Keratinocyte (primary cell): ENCODE data around the gene MAPT.

Experiments
- CTCF ChIP-seq, 3 experiments: IDR thresholded peaks in 1 of 3; conservative IDR thresholded peaks in 1 of 3; optimal IDR thresholded peaks in 1 of 3; 2 replicates in 2 of 3; 3 replicates in 1 of 3; pipeline versions ENCODE3 to v1.5.1; 2011; ENCODE audit warnings: low read length in 3 of 3, mild to moderate bottlenecking in 3 of 3, moderate library complexity in 2 of 3, control low read depth in 1 of 3, inconsistent platforms in 1 of 3; ENCODE audit not compliant: insufficient read depth in 2 of 3; ENCODE audit errors: extremely low read depth in 1 of 3
- EZH2 ChIP-seq: IDR thresholded peaks from one replicate; pipeline ENCODE4 v1.6.1; 2012; ENCODE audit warnings: inconsistent platforms, mild to moderate bottlenecking, low read length, moderate library complexity

GRCh38 chr17:46056800-46057304 is 162.5 kb downstream of the MAPT start:
- TF ChIP-seq CTCF (optimal IDR thresholded peaks at IDR 0.05 in 1 of 3, IDR thresholded peaks at IDR 0.05 in 1 of 3, conservative IDR thresholded peaks at IDR 0.05 in 1 of 3; ENCODE audit: extremely low read depth in 1 of 3, insufficient read depth in 2 of 3, low read length in 3 of 3) (no peak), EZH2 (no peak)
